Islet of Langerhans (tissue), 1 donor: ENCODE results near the gene CNNM1.

Experiments used
- FAIRE-seq: peaks from one replicate; lab custom pipeline; 2011; peaks lifted over from hg19 to GRCh38; lab: Jason Lieb, UNC

Gene CNNM1

DNA sequence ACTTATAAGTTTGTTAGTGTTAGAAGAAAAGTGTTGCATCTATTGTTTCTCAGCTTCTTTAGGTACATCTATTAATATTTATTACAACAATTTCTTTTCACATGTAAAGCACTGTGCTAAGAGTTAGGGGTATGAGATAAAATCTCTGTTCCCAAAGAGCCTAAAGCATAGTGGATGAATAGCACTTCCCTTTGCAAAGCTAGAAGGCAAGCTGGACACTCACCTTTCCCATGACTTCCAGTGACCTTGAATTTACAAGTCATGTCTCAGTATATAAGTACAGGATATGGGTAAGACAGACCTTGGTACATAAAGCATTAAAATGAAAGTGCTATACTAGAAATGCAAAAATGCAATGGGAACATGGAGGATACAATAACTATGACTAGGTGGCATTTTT lies 8.7 kb downstream of the CNNM1 start:
- no peak for FAIRE-seq

DNA sequence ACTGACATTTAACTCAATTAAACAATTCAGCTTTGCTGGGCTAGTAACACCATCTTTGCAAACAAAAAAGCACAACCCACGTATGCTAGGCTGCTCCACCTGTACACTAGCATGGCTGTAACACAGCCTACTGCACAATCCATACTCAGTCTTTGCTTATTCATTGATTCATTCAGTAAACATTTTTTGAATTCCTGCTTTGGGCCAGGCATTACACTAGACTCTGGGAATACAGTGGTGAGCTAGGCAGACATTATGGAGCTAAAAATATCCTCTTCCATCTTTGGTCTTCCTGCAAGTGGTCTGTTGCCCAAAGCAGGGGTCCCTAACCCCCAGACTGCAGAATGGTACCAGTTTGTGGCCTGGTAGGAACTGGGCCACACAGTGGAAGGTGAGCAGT lies 9.9 kb downstream of the CNNM1 start:
- no peak for FAIRE-seq

DNA sequence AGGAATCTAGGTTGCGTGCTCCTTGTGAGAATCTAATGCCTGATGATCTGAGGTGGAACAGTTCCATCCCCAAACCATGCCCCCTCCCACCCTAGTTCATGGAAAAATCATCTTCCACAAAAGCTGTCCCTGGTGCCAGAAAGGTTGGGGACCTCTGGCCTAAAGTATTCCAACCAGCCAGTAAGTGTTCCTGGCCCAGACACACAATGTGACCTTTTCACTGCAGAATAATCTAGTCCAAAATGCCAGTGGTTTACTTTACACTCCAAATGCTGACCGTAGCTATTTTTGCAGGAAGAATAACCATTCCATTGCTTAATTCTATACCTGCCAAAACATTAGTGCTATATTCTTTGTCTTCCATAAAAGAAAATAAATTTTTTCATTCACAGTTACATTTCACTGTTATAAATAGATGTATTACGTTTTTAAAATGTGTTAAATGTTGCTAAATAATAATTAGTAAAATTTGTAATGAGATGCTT lies 10.4 kb downstream of the CNNM1 start:
- no peak for FAIRE-seq

DNA sequence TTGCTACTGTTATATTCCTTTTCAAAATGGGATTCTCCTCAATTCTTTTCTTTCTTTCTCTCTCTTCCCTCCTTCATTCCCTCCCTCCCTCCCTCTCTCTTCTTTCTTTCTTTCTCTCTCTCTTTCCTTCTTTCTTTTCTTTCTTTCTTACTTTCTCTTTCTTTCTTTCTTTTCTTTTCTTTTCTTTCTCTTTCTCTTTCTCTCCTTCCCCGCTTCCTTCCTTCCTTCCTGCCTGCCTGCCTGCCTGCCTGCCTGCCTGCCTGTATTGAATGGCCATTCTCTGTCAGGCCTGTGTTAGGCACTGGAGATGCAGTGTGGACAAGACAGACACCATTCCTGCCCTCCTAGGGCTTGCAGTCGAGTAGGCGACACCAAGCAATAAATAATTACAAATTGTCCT lies 11.5 kb downstream of the CNNM1 start:
- no peak for FAIRE-seq

DNA sequence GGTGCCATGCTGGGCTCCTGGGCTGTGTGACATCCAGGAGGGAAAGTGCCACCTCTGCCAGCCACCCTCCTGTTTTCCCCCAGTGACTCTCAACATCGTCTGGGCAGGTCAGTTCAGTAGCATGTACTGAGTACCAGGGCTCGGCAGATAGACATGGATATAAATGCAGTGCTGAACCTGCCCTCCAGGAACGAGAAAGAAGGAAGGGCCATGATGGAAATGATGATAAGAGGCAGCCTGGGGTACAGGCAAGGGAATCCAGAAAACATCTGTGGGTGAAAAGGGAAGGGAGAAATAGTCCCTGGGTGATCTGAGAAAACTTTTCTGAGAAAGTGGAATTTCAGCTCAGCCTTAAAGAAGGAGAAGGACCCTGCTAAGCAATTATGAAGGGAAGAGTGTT lies 12.1 kb downstream of the CNNM1 start:
- no peak for FAIRE-seq

DNA sequence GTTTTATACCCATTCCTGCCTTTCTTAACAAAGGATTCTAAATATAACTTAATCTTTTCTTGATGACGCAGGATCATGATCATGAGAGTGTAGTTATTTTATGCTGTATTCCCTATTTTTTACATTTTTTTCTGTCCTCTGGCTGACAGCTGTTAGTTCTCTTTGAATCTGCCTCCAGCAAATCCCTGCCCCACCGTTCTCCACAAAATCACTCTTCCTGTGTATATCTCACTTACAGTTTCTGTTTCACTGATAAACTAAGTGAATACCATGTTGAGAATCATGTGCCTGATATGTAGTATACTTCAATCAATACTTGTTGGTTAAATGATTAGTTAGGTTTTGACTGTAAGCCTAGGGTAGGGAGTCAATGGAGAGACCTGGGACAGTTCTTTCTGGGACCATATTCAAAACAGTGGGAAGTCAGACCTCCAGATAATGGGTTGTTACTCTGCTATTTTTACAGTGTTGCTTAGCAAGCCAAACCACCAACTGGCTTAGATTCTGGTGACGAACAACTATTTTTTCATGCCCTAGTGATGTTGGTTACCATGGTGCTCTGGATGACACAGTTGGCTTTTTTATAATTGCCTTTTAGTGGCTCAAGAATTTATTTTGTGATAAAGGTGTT lies 12.8 kb downstream of the CNNM1 start:
- FAIRE-seq, result peak; percentile 99

DNA sequence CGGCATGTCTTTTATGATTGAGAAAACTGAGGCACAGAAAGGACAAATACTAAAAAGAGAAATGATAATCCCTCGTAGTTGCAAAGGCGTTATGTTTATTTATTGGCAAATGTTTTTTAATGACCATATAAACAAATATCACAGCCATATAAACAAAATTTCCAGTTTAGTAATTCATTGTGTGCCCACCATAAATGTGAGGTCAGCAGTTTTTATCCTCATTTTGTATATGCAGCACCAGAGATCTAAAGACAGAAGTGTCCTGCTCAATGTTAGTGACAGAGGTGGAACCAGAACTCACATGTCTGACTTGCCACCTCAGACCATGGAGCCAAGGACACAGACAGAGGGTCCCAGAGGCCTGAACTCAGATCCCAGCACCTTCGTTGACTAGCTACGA lies 14.1 kb downstream of the CNNM1 start:
- no peak for FAIRE-seq

DNA sequence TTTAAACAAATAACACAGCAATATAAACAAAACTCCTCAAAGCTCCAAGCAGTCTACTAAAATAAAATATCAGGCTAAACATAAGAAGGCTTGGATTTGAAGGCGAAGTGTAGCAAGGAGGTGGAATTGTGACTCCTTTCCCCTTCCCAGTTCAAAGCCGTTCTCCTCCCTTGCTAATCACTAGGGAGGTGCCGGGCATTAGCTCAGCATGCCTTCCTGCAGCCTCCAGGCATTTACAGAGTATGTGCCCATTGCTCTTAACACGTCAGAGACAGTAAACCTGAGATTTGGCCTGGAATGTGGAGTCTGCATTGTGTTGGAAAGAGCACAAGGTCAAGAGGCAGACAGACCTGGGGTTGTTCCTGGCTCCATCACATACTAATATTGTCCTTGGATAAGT lies 15.6 kb downstream of the CNNM1 start:
- FAIRE-seq, result no peak

DNA sequence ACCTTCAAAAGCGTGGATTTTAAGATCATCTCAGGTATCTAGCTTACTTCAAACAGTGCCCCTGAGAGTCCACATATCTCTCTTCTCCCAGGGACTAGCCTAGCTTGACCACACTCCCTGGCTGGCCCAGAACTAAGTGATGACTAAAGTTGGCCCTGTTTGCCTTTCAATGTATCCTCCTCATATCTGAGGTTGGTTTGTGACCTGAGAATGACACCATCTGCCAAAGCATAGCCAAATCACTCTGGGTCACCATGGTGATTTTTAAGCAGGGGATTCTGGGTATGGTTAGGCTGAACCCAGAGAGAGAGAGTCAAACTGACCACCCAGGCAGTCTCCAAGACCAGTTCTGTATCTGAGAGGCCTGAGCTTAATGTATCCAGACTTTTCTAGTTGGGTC lies 16.2 kb downstream of the CNNM1 start:
- FAIRE-seq, result no peak

DNA sequence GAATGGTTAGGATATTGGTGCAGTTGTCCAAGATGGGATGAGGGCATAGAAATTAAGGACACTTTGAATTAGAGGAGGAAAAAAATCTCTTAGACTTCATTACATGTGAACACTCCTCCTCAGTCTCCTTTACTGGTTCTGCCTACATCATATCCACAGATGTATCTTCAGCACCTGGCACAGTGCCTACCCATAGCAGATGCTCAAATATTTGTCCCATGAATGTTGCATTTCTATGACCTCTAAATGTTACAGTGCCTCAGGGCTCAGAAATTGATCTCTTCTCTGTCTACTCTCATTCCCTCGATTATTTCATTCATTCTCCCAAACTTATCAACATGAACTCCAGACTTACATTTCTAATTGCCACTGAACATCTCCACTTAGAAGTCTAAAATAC lies 17.1 kb downstream of the CNNM1 start:
- peak; percentile 21 for FAIRE-seq

DNA sequence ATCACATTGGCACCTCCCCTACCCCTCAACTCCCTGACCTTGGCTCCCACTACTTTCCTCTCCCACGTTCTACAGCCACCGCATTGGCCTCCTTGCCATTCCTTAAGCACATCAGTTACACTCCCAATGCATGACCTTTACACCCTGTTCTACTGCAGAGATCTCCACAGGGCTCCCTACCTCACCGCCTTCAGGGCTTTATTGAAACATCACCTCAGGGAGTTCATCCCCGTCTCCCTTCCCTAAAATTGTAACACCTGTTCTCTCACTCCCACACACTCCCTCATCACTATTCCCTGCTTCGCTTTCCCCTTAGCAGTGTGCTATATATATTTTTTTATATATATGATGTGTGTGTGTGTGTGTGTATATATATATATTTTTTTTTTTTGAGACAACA lies 18.5 kb downstream of the CNNM1 start:
- no peak for FAIRE-seq

DNA sequence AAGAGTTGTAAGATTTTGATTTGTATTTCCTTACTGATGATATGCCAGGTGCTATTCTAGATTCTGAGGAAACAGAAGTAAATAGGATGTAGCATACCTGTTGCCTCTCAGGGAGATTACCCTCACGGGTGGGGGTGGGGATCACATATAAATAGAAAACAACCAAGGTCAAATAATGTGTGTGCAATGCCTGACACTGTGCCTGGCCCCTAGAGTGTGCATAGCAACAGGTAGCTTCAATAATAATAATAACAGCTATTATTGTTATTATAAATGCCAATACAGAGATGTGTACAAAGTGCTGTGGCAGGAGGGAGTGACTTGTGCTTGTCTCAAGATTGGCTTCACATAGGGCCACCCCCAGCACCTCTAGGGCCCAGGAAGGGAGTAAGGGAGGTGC lies 24.0 kb downstream of the CNNM1 start:
- no peak for FAIRE-seq

DNA sequence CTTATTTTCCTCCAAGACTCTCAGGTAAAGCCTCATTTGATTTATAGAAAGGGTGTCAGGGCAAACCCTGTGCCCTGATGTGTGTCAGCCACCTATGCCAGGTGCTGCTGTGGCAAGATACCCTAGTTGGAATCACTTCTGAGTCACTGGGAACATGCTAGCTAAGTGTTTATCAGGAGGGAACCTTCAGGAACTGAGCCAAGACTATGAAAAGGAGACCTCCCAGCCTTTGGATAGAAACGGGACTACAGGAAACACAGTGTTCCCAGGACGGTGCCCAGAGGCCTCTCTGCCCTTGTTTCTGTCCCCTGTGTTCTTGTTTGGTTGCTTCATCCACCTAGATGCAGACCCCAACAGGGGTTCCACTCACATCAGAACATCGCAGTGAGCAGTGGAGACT lies 28.5 kb downstream of the CNNM1 start:
- no peak for FAIRE-seq

DNA sequence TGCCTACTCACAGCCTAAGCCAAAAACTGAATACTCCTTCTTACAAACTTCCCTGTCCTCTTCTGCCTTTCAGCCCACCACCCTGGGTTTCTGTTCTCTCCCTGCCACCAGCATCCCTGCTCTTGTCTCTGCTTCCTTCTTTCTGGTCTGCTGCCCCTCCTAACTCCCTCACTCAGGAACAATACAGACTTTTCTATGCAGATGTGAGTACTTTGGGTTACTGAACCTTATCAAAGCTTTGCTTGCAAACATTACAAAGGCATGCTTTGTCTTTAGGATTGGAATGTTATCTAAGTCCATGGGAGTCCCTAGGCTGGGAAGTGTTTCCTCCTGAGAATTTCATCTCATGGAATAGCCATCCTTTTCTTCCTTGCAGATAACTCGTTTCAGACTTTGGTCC lies 28.9 kb downstream of the CNNM1 start:
- FAIRE-seq, result no peak

DNA sequence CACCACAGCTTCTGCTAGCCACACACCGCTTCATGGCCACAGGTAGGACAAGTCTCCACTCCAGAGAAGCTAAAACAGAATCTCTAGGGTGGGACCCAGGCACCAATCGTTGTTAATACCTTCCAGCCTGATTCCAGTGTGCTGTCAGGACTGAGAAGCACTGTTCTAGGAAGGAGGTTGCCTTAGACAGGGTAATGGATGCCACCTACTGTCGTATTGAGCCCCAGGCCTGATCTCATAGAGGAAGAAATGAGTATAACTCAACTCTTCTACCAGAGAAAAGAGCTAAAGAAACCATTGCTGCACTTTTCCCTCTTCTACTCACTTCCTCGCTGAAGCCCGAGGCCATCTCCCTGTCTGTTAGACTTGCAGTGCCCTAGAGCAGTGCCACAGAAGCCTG lies 31.8 kb downstream of the CNNM1 start:
- no peak for FAIRE-seq

DNA sequence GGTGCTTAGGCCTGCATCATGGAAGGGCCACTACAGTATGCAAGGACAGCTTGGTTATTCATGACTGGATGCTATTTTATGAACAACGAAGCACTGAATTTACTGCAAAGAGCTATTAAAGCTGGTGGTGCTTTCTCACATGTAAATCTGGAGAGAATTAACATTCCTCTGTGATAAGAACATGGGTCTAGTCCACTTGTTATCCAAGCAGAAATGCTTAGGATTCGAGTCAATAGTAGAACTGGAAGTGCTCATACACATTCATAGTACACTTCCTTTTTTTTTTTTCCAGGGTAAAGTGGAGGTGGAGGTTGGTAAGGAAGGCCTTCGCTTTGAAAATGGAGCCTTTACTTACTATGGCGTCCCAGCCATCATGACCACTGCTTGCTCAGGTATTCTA lies 35.0 kb downstream of the CNNM1 start:
- no peak for FAIRE-seq

DNA sequence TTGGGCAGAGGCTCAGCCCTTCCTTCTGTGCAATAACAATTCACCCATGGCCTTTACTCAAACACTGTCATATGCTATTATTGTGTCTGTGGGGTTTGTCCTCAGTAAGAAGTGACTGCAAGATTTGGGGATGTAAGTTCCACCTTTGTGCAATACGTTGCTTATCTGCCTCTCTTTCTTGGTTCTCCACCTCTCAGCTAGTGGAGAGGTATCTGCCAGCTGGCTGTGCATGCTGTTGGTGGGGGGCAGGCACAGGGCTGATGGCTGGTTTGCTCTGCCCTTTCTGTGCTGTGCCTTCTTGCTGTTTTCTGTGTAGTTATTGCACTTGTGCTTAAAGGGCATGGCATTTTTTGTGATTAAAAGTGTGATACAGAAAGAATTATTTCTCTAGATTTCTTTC lies 36.2 kb downstream of the CNNM1 start:
- FAIRE-seq, result no peak

DNA sequence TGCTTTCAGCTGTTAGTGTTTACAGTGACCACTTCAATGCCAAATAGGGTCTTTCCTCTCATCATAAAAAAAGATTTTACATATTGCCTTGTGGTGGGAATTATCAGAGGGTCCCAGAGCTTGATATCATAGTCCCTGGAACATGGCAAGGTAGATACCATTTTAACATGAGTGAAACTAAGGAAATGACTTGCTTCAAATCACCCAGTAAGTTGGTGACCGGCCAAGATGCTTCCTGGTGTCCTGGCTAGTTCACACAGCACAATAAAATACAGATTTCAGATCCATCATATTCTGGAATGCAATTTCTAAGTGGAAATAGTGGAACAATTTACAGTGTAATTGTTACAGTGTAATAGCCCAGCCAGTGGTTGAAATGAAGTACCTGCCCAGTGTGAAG lies 36.6 kb downstream of the CNNM1 start:
- no peak for FAIRE-seq

DNA sequence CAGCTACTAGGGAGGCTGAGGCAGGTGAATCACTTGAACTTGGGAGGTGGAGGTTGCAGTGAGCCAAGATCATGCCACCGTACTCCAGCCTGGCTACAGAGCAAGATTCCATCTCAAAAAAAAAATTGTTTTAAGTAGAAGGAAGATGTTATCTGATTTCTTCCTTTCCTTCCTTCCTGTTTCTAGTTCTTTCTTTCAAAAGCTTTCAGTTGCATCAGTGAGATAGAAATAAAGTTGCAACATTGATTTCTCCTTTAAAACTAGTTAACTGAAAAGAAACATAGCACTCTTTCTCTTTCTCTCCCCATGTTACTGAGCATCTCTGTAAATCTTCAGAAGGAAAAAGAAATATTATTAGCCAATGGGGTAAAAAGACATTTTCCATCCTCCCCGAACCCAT lies 37.5 kb downstream of the CNNM1 start:
- FAIRE-seq, result no peak

DNA sequence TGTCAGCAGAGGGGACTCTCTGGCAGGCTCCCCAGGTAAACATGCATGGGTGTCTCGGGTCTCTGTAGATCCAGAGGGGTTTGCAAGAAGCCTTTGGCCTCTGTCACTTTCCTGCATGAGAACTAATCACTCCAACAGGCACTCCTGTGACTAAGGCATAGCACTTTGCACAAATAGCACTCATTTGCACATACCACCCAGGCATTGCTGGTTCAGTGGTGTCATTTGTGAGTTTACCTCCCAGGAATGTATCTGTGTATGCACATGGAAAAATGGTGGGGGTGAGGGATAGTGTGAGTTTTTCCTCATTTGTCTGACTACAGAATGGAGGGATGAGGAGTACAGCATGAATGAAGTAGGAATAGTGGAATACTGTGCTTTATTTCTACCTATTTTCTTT lies 39.5 kb downstream of the CNNM1 start:
- FAIRE-seq, result no peak

DNA sequence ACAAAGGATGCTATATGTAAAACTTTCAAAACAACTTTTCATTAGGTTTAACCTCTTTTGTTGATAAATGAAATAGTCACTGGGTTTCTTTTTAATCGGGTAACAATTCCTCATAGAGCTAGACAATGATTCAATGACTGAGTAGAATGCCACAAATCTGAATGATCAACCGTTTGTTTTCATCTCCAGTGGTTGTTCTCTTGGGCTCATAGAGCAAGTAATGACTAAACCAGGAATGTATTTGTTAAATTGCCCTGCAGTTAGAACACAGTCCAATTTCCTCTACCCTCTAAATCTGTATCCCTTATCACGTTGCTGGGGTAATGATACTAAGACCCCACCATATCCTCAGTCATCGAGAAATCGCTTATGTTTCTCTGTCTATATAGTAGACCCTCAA lies 40.0 kb downstream of the CNNM1 start:
- no peak for FAIRE-seq

DNA sequence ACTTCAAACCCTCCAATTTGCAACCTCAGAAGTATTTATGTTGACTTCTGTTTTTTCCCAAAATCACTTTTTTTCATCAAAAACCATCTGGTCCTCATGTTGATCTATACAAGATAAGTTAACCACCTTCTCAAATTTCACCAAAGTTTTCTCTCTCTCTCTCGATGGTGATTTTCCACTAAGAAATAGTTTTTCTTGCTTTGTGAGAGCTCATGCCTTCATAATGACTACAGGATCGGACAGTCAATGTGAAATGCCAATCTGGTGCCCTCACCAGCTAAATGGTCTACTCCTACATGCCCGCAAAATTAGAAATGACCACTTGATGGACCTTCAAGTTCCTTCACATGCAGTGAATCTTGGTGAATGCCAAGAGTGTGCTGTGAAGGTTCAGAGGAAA lies 40.4 kb downstream of the CNNM1 start:
- FAIRE-seq, result no peak

DNA sequence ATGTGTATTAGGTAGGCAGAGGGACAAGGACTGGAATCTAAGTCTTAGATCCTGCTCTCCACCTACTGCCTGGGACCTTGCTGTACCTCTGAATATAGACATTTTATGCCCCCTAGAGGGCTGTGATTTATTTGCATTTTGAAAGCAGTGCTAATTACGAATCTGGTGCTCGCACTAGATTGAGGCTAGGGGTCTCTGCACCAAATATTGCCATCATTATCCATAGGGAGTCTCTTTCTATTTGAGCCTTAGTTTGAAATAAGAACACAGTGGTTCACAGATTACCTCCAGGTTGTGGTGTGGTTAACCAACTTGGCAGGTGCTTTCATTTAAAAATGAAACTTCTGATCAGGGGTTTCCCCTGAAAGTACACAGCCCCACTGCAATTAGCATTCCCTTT lies 41.8 kb downstream of the CNNM1 start:
- peak; percentile 88 for FAIRE-seq

DNA sequence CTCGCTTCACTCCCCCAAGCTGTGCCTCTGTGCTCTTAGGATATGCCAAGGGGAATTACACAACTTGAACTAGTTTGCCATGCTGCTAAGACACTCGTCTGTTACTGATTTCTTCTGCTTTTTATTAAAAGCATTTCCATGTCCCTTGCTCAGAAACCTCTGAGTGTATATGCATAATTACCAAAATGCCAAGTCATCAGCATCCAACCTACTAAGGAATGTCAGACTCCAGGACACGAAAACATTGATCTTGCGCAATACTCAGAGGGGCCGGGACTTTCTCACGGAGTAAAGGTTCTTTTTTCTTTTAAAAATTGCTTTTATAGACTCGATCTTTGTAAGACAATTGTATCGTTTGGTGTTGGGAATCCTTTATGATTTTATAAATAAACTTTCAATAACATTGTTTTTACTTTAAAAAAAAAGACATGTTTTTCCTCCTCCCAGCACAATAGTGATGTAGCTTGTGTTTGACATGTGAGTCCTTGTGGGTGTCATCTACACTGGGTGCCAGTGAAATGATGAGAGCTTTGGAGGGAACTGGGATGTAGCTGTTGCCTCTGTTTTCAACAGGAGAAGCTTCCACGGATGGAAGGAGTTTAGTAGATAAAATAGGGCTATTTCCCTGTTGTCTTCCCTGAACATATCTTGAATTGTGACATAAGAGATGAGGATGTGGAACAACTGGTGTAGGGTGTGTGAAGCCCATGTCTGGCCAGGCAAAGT lies 43.6 kb downstream of the CNNM1 start:
- FAIRE-seq, result no peak
